Activated CD4-positive, alpha-beta T cell treated with anti-CD3 and anti-CD28 coated beads, Interleukin-10, Interleukin-2, amounts not matched to agents 100 ng/mL and 50 ng/mL, durations not matched to agents 16 hours and 8 hours (primary cell): ENCODE results near the gene REM2.
"Not testable (repeated sequence)": the region's sequence is repeated elsewhere in the genome, so short reads cannot be mapped to it uniquely, and the experiment has no call there.

Source experiments
- DNase-seq: peaks from one replicate; pipeline ENCODE4 v3.0.0-alpha.2; 2020

The REM2 gene

GRCh38 chr14:22848351-22849164 lies 34.5 kb upstream of the REM2 start:
- DNase-seq = no peak

GRCh38 chr14:22849212-22849819 lies 33.7 kb upstream of the REM2 start:
- DNase-seq = no peak

- DNase-seq = peak; percentile 84
Measured at GRCh38 chr14:22850944-22851764, 31.9 kb upstream of the REM2 start.

- DNase-seq = not testable (repeated sequence)
Measured at GRCh38 chr14:22852178-22852577, 30.8 kb upstream of the REM2 start.

GRCh38 chr14:22852599-22852939 lies 30.5 kb upstream of the REM2 start:
- DNase-seq = no peak

GRCh38 chr14:22852940-22853767 lies 29.9 kb upstream of the REM2 start:
- peak; percentile 91 for DNase-seq

- not testable (repeated sequence) for DNase-seq
Measured at GRCh38 chr14:22854296-22854695, 28.7 kb upstream of the REM2 start.

GRCh38 chr14:22854963-22855724 lies 27.9 kb upstream of the REM2 start:
- DNase-seq = peak; percentile 51

GRCh38 chr14:22856428-22856827 lies 26.6 kb upstream of the REM2 start:
- DNase-seq = no peak

GRCh38 chr14:22860377-22860776 lies 22.6 kb upstream of the REM2 start:
- not testable (repeated sequence) for DNase-seq

- no peak for DNase-seq
Measured at GRCh38 chr14:22861651-22862050, 21.4 kb upstream of the REM2 start.

- no peak for DNase-seq
Measured at GRCh38 chr14:22864979-22865378, 18.0 kb upstream of the REM2 start.

- DNase-seq = peak; percentile 19
Measured at GRCh38 chr14:22865424-22866405, 17.3 kb upstream of the REM2 start.

- DNase-seq = no peak
Measured at GRCh38 chr14:22866874-22867273, 16.1 kb upstream of the REM2 start.

GRCh38 chr14:22870811-22871223 lies 12.2 kb upstream of the REM2 start:
- DNase-seq = peak; percentile 84

GRCh38 chr14:22871224-22872032 lies 11.6 kb upstream of the REM2 start, which contains the start of gene LRP10:
Gene LRP10, plus strand, starts transcription at chr14:22871740. Its CDS starts 564 bp downstream, at chr14:22872304.
- DNase-seq = peak; percentile 91

GRCh38 chr14:22872033-22872832 lies 10.8 kb upstream of the REM2 start:
- DNase-seq = peak; percentile 78

- DNase-seq = no peak
Measured at GRCh38 chr14:22872833-22873520, 10.0 kb upstream of the REM2 start.
